Fibroblast of the aortic adventitia (primary cell): ENCODE results near the gene PITRM1. TPM values are rescaled to one million over a fixed set of nuclear protein-coding genes. Genes with fewer than 3 reads are reported as not detected.
A peak's percentile ranks its signal among the peaks of the same experiment; 100 is the strongest.

ENCODE experiments used
- DNase-seq: peaks from one replicate; pipeline ENCODE4 v3.0.0-alpha.2; 2010; ENCODE audit warnings: low read depth
- H3K4me3 ChIP-seq: 2 replicates; pipeline ENCODE4 v1.5.1; 2011; ENCODE audit warnings: low read depth, mild to moderate bottlenecking, control low read depth, low read length, moderate library complexity
- CTCF ChIP-seq: IDR thresholded peaks from 2 replicates; pipeline ENCODE4 v1.5.1; 2011; ENCODE audit warnings: mild to moderate bottlenecking, low read length, control low read depth, inconsistent platforms; ENCODE audit not compliant: insufficient read depth
- total RNA-seq: library from RNA; depleted of rRNA; stranded (reverse); fragments of >200 nt; gene quantifications from 2 replicates; pipeline ENCODE4 v1.2.3, GENCODE V29; 2012; ENCODE audit warnings: low replicate concordance

PITRM1 gene
- total RNA-seq, 1 donor = 110 TPM

DNA sequence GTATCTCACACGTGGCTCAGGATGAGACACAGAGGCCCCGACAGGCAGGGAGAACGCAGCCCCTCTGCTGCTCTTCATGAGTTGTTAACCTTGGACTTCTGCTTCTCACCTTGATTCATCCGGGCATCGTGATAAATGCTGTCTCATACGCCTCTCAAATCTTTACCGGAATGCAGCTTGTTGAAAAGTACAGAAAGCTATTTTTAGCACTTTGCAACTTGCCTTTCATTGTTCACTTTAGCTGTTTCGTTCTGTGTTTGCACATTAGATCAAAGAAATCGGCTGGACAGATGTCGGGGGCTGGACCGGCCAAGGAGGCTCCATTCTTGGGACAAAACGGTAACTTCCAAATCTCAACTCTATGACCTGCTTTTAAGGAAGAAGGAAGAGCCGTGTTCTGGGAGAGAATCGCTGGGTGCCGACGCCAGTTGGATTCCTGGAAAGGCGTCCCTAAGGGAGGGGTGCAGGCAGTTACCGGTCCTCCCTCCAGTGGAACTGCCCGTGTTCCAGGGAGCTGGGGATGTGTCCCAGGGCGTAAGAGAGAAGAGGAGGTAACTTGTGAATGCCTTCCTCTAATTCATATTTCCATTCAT lies 56.0 kb downstream of the PITRM1 start:
- no peak overlapping the region for H3K4me3 ChIP-seq
- no peak for TF ChIP-seq CTCF
- DNase-seq = no peak

GRCh38 chr10:3115685-3116084 lies 56.9 kb downstream of the PITRM1 start:
- TF ChIP-seq CTCF = no peak
- no peak overlapping the region for H3K4me3 ChIP-seq
- no peak for DNase-seq

- H3K4me3 ChIP-seq = no peak overlapping the region
- TF ChIP-seq CTCF = no peak
- no peak for DNase-seq
Observed at GRCh38 chr10:3113343-3113720, 59.2 kb downstream of the PITRM1 start.

GRCh38 chr10:3111621-3112163 lies 60.9 kb downstream of the PITRM1 start:
- no peak for TF ChIP-seq CTCF
- H3K4me3 ChIP-seq = no peak overlapping the region
- peak; percentile 27 for DNase-seq

- no peak for TF ChIP-seq CTCF
- DNase-seq = no peak
Observed at GRCh38 chr10:3110782-3111620, 61.6 kb downstream of the PITRM1 start.

GRCh38 chr10:3109633-3110032 lies 62.9 kb downstream of the PITRM1 start:
- H3K4me3 ChIP-seq = no peak overlapping the region
- DNase-seq = no peak
- TF ChIP-seq CTCF = no peak

More at GRCh38 chr10:3110782-3111620, 61.6 kb downstream of the PITRM1 start:
- no peak overlapping the region for H3K4me3 ChIP-seq
